ENCODE measurements around the gene AP3S1. TPM values are rescaled to one million over a fixed set of nuclear protein-coding genes. Genes with fewer than 3 reads are reported as not detected.

AP3S1 gene
- polyA plus RNA-seq, 2 of the 4 experiments (the other 2 are of a cell fraction) = 75.7 to 103 TPM

- no peaks in the 10 kb centered on the region for H3K4me1 ChIP-seq
- no peak for FAIRE-seq
- H3K4me2 ChIP-seq = no peak overlapping the region
- ChIA-PET POLR2A (no interaction called here), CTCF (no interaction called here)
- ATAC-seq = no peak
- TF ChIP-seq USF2 (IDR thresholded peaks at IDR 0.05) = no peak
- no peak for TF ChIP-seq CTCF (IDR thresholded peaks at IDR 0.05)
- TF ChIP-seq RARB (CRISPR knock-in tag; IDR thresholded peaks at IDR 0.05) = no peak
- no peak for TF ChIP-seq BHLHE40 (IDR thresholded peaks at IDR 0.05; ENCODE audit: low read depth, low read length)
- no peaks in the 10 kb centered on the region for H3K9me3 ChIP-seq
- no peak overlapping the region for H3K27ac ChIP-seq
- H3K4me3 ChIP-seq = no peak overlapping the region
- no peak for DNase-seq (ENCODE audit: low read depth in 1 of 2, low spot score in 1 of 2)
Observed at GRCh38 chr5:115810761-115811160, 31.0 kb upstream of the AP3S1 start.

- ChIA-PET CTCF (no interaction called here), POLR2A (no interaction called here)
- TF ChIP-seq E2F6 (IDR thresholded peaks at IDR 0.05; ENCODE audit: borderline replicate concordance, low read depth) = no peak
- no peak for TF ChIP-seq NR3C1 (IDR thresholded peaks at IDR 0.05)
- TF ChIP-seq HMGXB4 (CRISPR knock-in tag; IDR thresholded peaks at IDR 0.05; ENCODE audit: borderline replicate concordance) = no peak
- no peak for TF ChIP-seq HOXB13 (CRISPR knock-in tag; IDR thresholded peaks at IDR 0.05; ENCODE audit: low read depth)
- no peak for TF ChIP-seq NFE2L2 (conservative IDR thresholded peaks at IDR 0.05; ENCODE audit: low read length)
- no peak for TF ChIP-seq TP53 (CRISPR knock-in tag; IDR thresholded peaks at IDR 0.05)
- no peak for TF ChIP-seq FOXS1 (CRISPR knock-in tag; IDR thresholded peaks at IDR 0.05)
- TF ChIP-seq HOXB5 (CRISPR knock-in tag; IDR thresholded peaks at IDR 0.05) = no peak
- no peak for TF ChIP-seq ELK1 (IDR thresholded peaks at IDR 0.05; ENCODE audit: low read depth, low read length)
- Histone ChIP-seq H3K4me2 (no peak overlapping the region), H3K9me3 (no peaks in the 10 kb centered on the region), H3K27ac (no peak overlapping the region), H3K4me3 (no peak overlapping the region), H3K4me1 (no peaks in the 10 kb centered on the region)
- no peak for FAIRE-seq
- no peak for ATAC-seq
- DNase-seq (ENCODE audit: low read depth in 1 of 2, low spot score in 1 of 2) = no peak
Observed at GRCh38 chr5:115811406-115811805, 30.3 kb upstream of the AP3S1 start.

- no peak for FAIRE-seq
- Histone ChIP-seq H3K4me3 (no peak overlapping the region), H3K4me1 (no peaks in the 10 kb centered on the region), H3K4me2 (no peak overlapping the region), H3K9me3 (no peaks in the 10 kb centered on the region), H3K27ac (no peak overlapping the region)
- no peak for TF ChIP-seq GATA3 (IDR thresholded peaks at IDR 0.05; ENCODE audit: borderline replicate concordance)
- TF ChIP-seq TFCP2L1 (CRISPR knock-in tag; IDR thresholded peaks at IDR 0.05) = no peak
- no peak for TF ChIP-seq CTCF (IDR thresholded peaks at IDR 0.05)
- TF ChIP-seq ZC3H11A (IDR thresholded peaks at IDR 0.05) = no peak
- no peak for TF ChIP-seq JUN (IDR thresholded peaks at IDR 0.05)
- no peak for TF ChIP-seq HOXA7 (CRISPR knock-in tag; IDR thresholded peaks at IDR 0.05)
- no peak for TF ChIP-seq MYC (IDR thresholded peaks at IDR 0.05; ENCODE audit: borderline replicate concordance, low read length)
- no peak for TF ChIP-seq POLR2A (IDR thresholded peaks at IDR 0.05; ENCODE audit: low read length)
- no peak for TF ChIP-seq USF2 (IDR thresholded peaks at IDR 0.05)
- no peak for TF ChIP-seq FOSB (CRISPR knock-in tag; IDR thresholded peaks at IDR 0.05)
- no peak for TF ChIP-seq NR3C1 (IDR thresholded peaks at IDR 0.05)
- TF ChIP-seq TP53 (CRISPR knock-in tag; IDR thresholded peaks at IDR 0.05) = no peak
- TF ChIP-seq SREBF2 (IDR thresholded peaks at IDR 0.05) = no peak
- no peak for TF ChIP-seq MAZ (IDR thresholded peaks at IDR 0.05; ENCODE audit: borderline replicate concordance, low read depth, low read length)
- TF ChIP-seq ZSCAN20 (CRISPR knock-in tag; IDR thresholded peaks at IDR 0.05) = no peak
- CTCF ChIA-PET = no interaction called here
- 0% methylated on average over 1 of the region's 1 CpG for WGBS (ENCODE audit: missing lambda C conversion rate)
- DNase-seq (ENCODE audit: low read depth in 1 of 2, low spot score in 1 of 2) = no peak
- POLR2A ChIA-PET = no interaction called here
- no peak for ATAC-seq
Observed at GRCh38 chr5:115812372-115812771, 29.4 kb upstream of the AP3S1 start.

Measured in A549 (cell line).